ENCODE results near the gene LIMK1.

LIMK1 gene

GRCh38 chr7:74051193-74051592, 32.4 kb upstream of the LIMK1 start:
- TF ChIP-seq, protein P1, sequence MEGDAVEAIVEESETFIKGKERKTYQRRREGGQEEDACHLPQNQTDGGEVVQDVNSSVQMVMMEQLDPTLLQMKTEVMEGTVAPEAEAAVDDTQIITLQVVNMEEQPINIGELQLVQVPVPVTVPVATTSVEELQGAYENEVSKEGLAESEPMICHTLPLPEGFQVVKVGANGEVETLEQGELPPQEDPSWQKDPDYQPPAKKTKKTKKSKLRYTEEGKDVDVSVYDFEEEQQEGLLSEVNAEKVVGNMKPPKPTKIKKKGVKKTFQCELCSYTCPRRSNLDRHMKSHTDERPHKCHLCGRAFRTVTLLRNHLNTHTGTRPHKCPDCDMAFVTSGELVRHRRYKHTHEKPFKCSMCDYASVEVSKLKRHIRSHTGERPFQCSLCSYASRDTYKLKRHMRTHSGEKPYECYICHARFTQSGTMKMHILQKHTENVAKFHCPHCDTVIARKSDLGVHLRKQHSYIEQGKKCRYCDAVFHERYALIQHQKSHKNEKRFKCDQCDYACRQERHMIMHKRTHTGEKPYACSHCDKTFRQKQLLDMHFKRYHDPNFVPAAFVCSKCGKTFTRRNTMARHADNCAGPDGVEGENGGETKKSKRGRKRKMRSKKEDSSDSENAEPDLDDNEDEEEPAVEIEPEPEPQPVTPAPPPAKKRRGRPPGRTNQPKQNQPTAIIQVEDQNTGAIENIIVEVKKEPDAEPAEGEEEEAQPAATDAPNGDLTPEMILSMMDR (IDR thresholded peaks at IDR 0.05; ENCODE audit: extremely low read depth, missing control alignments): no peak
- no peak for DNase-seq (ENCODE audit: low spot score)

DNA sequence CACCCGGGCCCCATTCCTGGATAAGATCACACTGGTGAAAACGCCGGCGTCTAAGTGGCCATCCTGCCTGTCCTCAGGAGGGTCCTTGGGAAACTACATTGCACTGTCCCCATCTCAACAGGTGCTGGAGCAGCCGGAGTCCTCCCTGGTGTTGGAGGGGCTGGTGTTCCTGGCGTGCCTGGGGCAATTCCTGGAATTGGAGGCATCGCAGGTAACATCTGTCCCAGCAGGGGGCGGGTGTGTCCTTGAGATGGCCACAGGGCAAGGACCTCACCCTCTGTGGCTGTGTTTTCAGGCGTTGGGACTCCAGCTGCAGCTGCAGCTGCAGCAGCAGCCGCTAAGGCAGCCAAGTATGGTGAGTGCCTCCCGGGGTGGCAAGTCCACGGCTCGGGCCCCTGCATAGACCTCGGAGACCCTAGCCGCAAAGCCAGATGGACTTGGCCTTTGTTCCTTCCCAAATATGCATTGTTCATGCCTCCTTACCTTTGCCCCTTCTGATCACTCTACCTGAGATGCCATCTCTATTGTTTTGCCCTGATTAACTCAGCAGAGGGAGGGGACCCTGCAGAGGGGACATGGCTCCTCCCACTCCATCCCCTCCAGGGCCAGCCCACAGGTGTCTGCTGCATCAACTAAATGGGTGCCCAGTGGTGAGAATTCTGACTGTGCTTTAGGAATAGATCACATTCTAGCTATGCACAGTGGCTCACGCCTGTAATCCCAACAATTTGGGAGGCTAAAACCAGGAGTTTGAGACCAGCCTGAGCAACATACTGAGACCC, 31.8 kb upstream of the LIMK1 start:
- TF ChIP-seq, protein P1 (IDR thresholded peaks at IDR 0.05; ENCODE audit: extremely low read depth, missing control alignments): peak; percentile 22
- no peak for DNase-seq (ENCODE audit: low spot score)

GRCh38 chr7:74052628-74053027, 31.0 kb upstream of the LIMK1 start:
- no peak for DNase-seq (ENCODE audit: low spot score)
- TF ChIP-seq, protein P1 (IDR thresholded peaks at IDR 0.05; ENCODE audit: extremely low read depth, missing control alignments): no peak

- TF ChIP-seq, protein P1 (IDR thresholded peaks at IDR 0.05; ENCODE audit: extremely low read depth, missing control alignments): no peak
These were observed 29.9 kb upstream of the LIMK1 start for GRCh38 chr7:74053589-74054186.

DNA sequence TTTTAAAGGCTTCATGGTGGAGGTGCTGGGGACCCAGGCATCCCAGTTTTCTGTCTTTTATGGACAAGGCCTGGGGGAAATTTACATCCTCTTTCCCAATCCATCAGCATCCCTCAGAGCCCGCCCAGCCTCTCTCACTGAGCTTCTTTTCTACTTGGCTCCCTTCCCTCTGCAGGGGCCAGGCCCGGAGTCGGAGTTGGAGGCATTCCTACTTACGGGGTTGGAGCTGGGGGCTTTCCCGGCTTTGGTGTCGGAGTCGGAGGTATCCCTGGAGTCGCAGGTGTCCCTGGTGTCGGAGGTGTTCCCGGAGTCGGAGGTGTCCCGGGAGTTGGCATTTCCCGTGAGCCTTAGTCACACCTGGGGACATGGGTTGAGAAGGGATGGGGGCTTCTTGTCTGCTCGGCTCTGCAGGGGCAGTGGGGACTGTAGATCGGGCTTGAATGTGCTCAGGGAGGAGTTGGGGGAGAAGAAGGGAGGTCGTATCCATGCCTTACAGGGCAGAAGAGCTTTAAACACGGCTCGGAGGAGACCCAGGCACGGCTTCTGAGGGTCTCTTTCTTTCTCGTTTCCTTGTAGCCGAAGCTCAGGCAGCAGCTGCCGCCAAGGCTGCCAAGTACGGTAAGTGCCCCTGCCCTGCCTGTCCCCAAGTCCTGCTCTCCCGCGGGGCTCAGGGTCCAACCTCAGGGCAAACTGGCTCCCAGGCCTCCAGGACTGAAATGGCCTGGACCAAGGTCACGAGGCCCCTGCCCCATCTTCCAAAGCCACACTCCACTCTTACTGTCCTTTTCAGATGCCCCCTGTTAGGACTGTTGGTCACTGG, 27.3 kb upstream of the LIMK1 start:
- DNase-seq (ENCODE audit: low spot score): no peak

More at GRCh38 chr7:74053589-74054186, 29.9 kb upstream of the LIMK1 start:
- DNase-seq (ENCODE audit: low spot score): no peak

GRCh38 chr7:74057216-74057925, 26.2 kb upstream of the LIMK1 start:
- TF ChIP-seq, protein P1 (IDR thresholded peaks at IDR 0.05; ENCODE audit: extremely low read depth, missing control alignments): no peak
- DNase-seq (ENCODE audit: low spot score): no peak

More for the DNA sequence above, 27.3 kb upstream of the LIMK1 start:
- TF ChIP-seq, protein P1 (IDR thresholded peaks at IDR 0.05; ENCODE audit: extremely low read depth, missing control alignments): no peak
